HAP-1 (cell line): Measurements from ENCODE around the gene ERFE.

Experiments used
- DNase-seq, 2 experiments: peaks; one replicate each; pipeline ENCODE4 v3.0.0-alpha.2; 2016 to 2020; ENCODE audit warnings: low spot score in 2 of 2
- H3K27me3 ChIP-seq: fragments of 250-450 bp; sonication (Bioruptor Pico); 2 replicates; pipeline ENCODE4 v1.5.1; 2020; ENCODE audit warnings: low read depth, mild to moderate bottlenecking, moderate library complexity
- H3K36me3 ChIP-seq: fragments of 250-450 bp; sonication (Bioruptor Pico); replicated peaks from 2 replicates; pipeline ENCODE4 v1.5.1; 2020; ENCODE audit warnings: mild to moderate bottlenecking
- H3K4me1 ChIP-seq: fragments of 250-450 bp; sonication (Bioruptor Pico); 2 replicates; pipeline ENCODE4 v1.5.1; 2020; ENCODE audit warnings: mild to moderate bottlenecking
- H3K4me3 ChIP-seq: fragments of 250-450 bp; sonication (Bioruptor Pico); 2 replicates; pipeline ENCODE4 v1.5.1; 2020; ENCODE audit warnings: mild to moderate bottlenecking, moderate library complexity
- H3K9me3 ChIP-seq: fragments of 250-450 bp; sonication (Bioruptor Pico); 2 replicates; pipeline ENCODE4 v1.5.1; 2020; ENCODE audit warnings: mild to moderate bottlenecking, moderate library complexity
- in situ Hi-C: fragments of 300-500 bp; cut with MboI; formaldehyde crosslinking; loops from 3 replicates; pipeline ENCODE4 v1.14.3; 2020; ENCODE audit warnings: low sequenced_read_pairs, inconsistent platforms, mixed read lengths

ERFE gene

DNA sequence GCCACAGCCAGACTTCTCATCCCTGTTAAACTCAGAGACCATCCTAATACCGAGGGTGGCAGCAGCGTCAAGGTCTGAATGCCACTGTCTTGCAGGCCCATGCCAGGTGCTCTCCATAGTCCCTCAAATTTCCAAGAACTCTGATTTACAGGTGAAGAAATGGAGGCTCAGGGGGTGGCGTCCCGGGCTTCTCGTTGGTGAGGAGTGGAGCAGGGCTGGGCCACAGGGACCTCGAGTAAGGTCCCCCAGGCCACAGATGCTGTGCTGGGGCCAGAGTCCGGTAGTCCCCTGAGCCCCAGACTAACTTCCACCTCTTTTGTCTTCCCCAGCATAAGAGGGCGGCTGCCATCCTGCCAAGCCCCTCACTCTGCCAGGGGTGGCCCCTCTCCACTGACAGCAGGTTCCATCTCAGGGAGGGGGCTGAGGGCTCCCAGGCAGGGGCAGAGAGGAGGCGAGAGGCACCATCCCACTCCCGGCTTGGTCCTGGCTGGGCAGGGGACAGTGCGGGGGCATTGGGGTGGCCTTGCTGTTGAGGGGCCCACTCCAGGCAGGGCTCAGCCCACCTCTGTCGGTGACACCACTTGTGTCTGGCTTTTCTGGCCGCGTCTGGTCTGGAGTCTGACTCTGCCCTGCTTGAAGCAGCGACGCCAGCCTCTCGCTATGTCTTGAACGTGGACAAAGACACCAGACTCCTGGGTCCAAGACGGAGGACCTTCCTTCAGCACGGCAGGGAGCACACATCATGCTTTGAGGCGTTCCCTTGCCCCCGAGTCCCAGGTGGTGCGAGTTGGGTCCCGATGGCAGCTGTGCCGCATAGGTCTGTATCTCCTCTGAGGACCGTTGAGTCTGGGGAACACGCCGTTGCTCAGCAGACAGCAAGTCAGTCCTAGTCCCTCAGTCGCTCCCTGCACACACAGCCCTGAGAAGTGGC lies 36.2 kb upstream of the ERFE start:
- no peaks in the 10 kb centered on the region for H3K9me3 ChIP-seq
- H3K4me3 ChIP-seq = no peak overlapping the region
- no peak for DNase-seq
- H3K4me1 ChIP-seq = no peaks in the 10 kb centered on the region
- in situ Hi-C loops = no loop called here
- H3K36me3 ChIP-seq = no peaks in the 10 kb centered on the region
- H3K27me3 ChIP-seq = 0 out of 2 replicates have a peak, but pooled peaks cover 3% of the 10 kb centered on the region

- Histone ChIP-seq H3K4me3 (no peak overlapping the region), H3K36me3 (no peaks in the 10 kb centered on the region), H3K9me3 (no peaks in the 10 kb centered on the region), H3K27me3 (0 out of 2 replicates have a peak, but pooled peaks cover 3% of the 10 kb centered on the region), H3K4me1 (no peaks in the 10 kb centered on the region)
- in situ Hi-C loops = no loop called here
- DNase-seq = no peak
Observed at GRCh38 chr2:238123218-238123971, 35.4 kb upstream of the ERFE start.

- in situ Hi-C loops = no loop called here
- no peak overlapping the region for H3K4me3 ChIP-seq
- DNase-seq = no peak
- no peaks in the 10 kb centered on the region for H3K9me3 ChIP-seq
- 0 out of 2 replicates have a peak, but pooled peaks cover 3% of the 10 kb centered on the region for H3K27me3 ChIP-seq
- H3K4me1 ChIP-seq = no peaks in the 10 kb centered on the region
- no peaks in the 10 kb centered on the region for H3K36me3 ChIP-seq
Observed at GRCh38 chr2:238123991-238124470, 34.7 kb upstream of the ERFE start.

GRCh38 chr2:238124488-238125126 lies 34.2 kb upstream of the ERFE start:
- Histone ChIP-seq H3K4me1 (no peaks in the 10 kb centered on the region), H3K4me3 (no peak overlapping the region), H3K36me3 (no peaks in the 10 kb centered on the region), H3K9me3 (no peaks in the 10 kb centered on the region), H3K27me3 (0 out of 2 replicates have a peak, but pooled peaks cover 3% of the 10 kb centered on the region)
- in situ Hi-C loops = no loop called here
- DNase-seq = no peak

DNA sequence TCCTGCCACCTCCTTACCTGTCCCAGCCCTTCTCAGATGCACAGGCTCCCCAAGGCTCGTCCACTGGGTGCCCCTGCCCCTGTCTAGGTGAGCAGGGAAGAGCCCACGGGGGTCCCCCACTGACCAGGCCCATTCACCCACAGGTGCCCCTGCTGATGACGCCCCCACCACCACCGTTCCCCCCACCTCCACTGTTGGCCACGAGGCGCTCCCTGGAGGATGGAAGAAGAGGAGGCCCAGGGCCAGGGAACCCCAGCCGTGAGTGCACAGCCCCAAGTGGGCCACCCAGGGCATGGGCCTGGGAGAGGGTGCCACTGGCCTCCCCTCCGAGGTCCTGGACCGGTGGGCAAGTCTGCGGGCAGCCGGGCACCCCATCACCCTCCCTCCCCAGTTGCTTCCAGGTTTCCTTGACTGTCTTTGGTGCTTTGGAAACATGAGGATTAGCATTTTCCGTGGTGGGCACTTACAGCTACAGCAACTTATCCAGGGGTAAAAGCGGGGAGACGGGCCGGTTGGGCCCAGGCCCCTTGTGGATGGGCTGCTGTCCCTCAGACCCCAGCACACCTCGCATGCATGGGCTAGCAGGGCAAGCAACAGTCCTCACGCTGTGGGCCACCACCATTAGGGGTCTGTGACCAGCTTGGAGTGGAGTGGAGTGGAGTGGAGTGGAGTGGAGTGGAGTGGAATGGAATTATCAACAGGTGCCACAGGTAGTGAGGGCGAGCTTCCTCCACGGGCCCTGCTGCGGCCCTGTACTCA lies 33.5 kb upstream of the ERFE start:
- in situ Hi-C loops = no loop called here
- no peak for DNase-seq
- no peak overlapping the region for H3K4me3 ChIP-seq
- H3K27me3 ChIP-seq = 0 out of 2 replicates have a peak, but pooled peaks cover 3% of the 10 kb centered on the region
- no peaks in the 10 kb centered on the region for H3K4me1 ChIP-seq
- no peaks in the 10 kb centered on the region for H3K9me3 ChIP-seq
- no peaks in the 10 kb centered on the region for H3K36me3 ChIP-seq

DNA sequence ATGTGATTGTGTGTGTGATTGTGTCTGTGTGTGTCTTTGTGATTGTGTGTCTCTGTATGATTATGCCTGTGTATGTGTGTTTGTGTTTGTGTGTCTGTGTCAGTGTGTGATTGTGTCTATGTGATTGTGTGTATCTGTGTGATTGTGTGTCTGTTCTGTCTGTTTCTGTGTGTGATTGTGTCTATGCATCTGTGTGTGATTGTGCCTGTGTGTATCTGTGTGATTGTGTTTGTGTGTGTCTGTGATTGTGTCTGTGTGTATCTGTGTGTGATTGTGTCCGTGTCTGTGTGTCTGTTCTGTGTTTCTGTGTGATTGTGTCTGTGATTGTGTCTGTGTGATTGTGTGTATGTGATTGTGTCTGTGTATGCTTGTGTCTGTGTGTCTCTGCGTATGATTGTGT lies 32.4 kb upstream of the ERFE start:
- Histone ChIP-seq H3K27me3 (0 out of 2 replicates have a peak, but pooled peaks cover 3% of the 10 kb centered on the region), H3K4me3 (no peak overlapping the region), H3K9me3 (no peaks in the 10 kb centered on the region), H3K4me1 (no peaks in the 10 kb centered on the region), H3K36me3 (no peaks in the 10 kb centered on the region)
- in situ Hi-C loops = no loop called here
- DNase-seq = no peak

DNA sequence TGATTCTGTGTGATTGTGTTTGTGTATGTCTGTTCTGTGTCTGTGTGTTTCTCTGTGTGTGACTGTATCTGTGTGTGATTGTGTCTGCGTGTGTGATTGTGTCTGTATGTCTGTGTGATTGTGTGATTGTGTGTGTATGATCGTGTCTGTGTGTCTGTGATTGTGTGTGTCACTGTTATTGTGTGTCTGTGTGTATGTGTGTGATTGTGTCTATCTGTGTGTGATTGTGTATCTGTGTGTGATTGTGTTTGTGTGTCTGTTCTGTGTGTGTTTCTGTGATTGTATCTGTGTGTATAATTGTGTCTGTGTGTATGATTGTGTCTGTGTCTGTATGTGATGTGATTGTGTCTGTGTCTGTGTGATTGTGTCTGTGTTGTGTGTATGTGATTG lies 32.0 kb upstream of the ERFE start:
- Histone ChIP-seq H3K9me3 (no peaks in the 10 kb centered on the region), H3K4me1 (no peaks in the 10 kb centered on the region), H3K36me3 (no peaks in the 10 kb centered on the region), H3K4me3 (no peak overlapping the region), H3K27me3 (0 out of 2 replicates have a peak, but pooled peaks cover 3% of the 10 kb centered on the region)
- in situ Hi-C loops = no loop called here
- no peak for DNase-seq

- no peak for DNase-seq
- 0 out of 2 replicates have a peak, but pooled peaks cover 3% of the 10 kb centered on the region for H3K27me3 ChIP-seq
- in situ Hi-C loops = no loop called here
- H3K4me1 ChIP-seq = no peaks in the 10 kb centered on the region
- H3K9me3 ChIP-seq = no peaks in the 10 kb centered on the region
- no peaks in the 10 kb centered on the region for H3K36me3 ChIP-seq
- H3K4me3 ChIP-seq = no peak overlapping the region
Observed at GRCh38 chr2:238127165-238128060, 31.4 kb upstream of the ERFE start.

- Histone ChIP-seq H3K4me1 (no peaks in the 10 kb centered on the region), H3K27me3 (no peaks in the 10 kb centered on the region), H3K4me3 (no peak overlapping the region), H3K36me3 (no peaks in the 10 kb centered on the region), H3K9me3 (no peaks in the 10 kb centered on the region)
- DNase-seq = no peak
- in situ Hi-C loops = no loop called here
Observed at GRCh38 chr2:238128061-238128440, 30.7 kb upstream of the ERFE start.

DNA sequence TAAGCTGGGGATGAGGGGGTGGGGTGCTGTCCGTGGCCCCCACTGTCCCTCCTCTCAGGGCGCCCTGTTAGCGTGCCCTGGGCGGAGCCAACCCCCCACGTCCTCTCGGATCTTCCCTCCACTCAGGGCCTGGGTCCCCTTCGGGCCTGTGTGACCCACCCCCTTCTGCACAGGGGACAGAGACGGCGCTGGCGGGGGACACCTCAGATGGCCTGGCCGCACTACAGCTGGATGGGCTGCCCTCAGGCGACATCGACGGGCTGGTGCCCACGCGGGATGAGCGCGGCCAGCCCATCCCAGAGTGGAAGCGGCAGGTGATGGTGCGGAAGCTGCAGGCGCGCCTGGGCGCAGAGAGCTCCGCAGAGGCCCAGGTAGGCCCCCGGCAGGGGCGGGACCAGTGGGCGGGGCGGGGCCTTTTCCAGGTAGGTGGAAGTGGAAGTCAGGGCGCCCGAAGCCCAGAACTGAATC lies 30.2 kb upstream of the ERFE start:
- no peak overlapping the region for H3K4me3 ChIP-seq
- in situ Hi-C loops = no loop called here

GRCh38 chr2:238129166-238130010 lies 29.4 kb upstream of the ERFE start:
- Histone ChIP-seq H3K36me3 (no peaks in the 10 kb centered on the region), H3K9me3 (no peaks in the 10 kb centered on the region), H3K4me1 (no peaks in the 10 kb centered on the region), H3K27me3 (no peaks in the 10 kb centered on the region), H3K4me3 (no peak overlapping the region)
- in situ Hi-C loops = no loop called here
- DNase-seq = no peak

More for the DNA sequence above, 30.2 kb upstream of the ERFE start:
- no peaks in the 10 kb centered on the region for H3K9me3 ChIP-seq
- DNase-seq = no peak
- no peaks in the 10 kb centered on the region for H3K27me3 ChIP-seq
- H3K36me3 ChIP-seq = no peaks in the 10 kb centered on the region
- H3K4me1 ChIP-seq = no peaks in the 10 kb centered on the region
